Psoas muscle (tissue), 8 donors: ENCODE measurements around the gene ARHGEF28. TPM values are rescaled to one million over a fixed set of nuclear protein-coding genes. Genes with fewer than 3 reads are reported as not detected.

Experiments
- ATAC-seq, 4 donors: fragments of 200-7000 bp; cut with Tn5 transposase; one replicate each; pipeline ENCODE4 v1.9.1; 2020; ENCODE audit warnings: moderate library complexity in 3 of 4, mild to moderate bottlenecking in 2 of 4
- DNase-seq, 2 donors: peaks; one replicate each; pipeline ENCODE4 v3.0.0-alpha.2; 2020
- H3K27ac ChIP-seq: fragments of 200-600 bp; one replicate; pipeline ENCODE4 v1.8.0; 2022
- H3K27me3 ChIP-seq, 3 donors: fragments of 200-600 bp in 1 of 3; one replicate each; pipeline versions ENCODE4 v1.6.1 to v1.8.0; 2013 to 2022; ENCODE audit warnings: low read length in 2 of 3, mild to moderate bottlenecking in 2 of 3, moderate library complexity in 1 of 3; ENCODE audit not compliant: insufficient read depth in 3 of 3
- H3K36me3 ChIP-seq, 2 donors: fragments of 200-600 bp in 1 of 2; one replicate each; pipeline versions ENCODE4 v1.6.1 to v1.8.0; 2013 to 2022; ENCODE audit warnings: low read depth in 1 of 2, mild to moderate bottlenecking in 1 of 2, moderate library complexity in 1 of 2; ENCODE audit not compliant: insufficient read depth in 1 of 2
- H3K4me1 ChIP-seq: fragments of 200-600 bp; one replicate; pipeline ENCODE4 v1.8.0; 2022
- H3K4me3 ChIP-seq: fragments of 200-600 bp; one replicate; pipeline ENCODE4 v1.8.0; 2022; ENCODE audit warnings: mild to moderate bottlenecking
- H3K9me3 ChIP-seq: fragments of 200-600 bp; one replicate; pipeline ENCODE4 v1.8.0; 2022
- WGBS, 3 donors: extraction: QIAGEN DNeasy Blood & Tissue Kit; methylation state at CpG; one replicate each; pipeline versions ENCODE4 v1.1.6 to v1.1.7; 2013; 5-methylcytosine and 5-hydroxymethylcytosine counted together
- intact Hi-C, 2 donors: fragments of 100-400 bp; cut with DNase I; formaldehyde crosslinking; loops; one replicate each; pipeline versions ENCODE4 v1.11.0 to v1.14.2; 2022
- polyA plus RNA-seq, 3 donors: library from polyadenylated mRNA; stranded (reverse); fragments of 200-250 nt; gene quantifications; one replicate each; pipeline ENCODE4 v1.2.3, GENCODE V29; 2013
- total RNA-seq, 4 donors: library from RNA; stranded (reverse); fragmentation: NEBNext Ultra II Directional in 2 of 4; extraction: Animal tissue kit (Norgen Biotek cat#: 25700) in 2 of 4; gene quantifications; one replicate each; pipeline versions ENCODE4 v1.2.1 to v1.2.4, GENCODE V29; 2021 to 2023
- TF ChIP-seq, protein P1 (sequence below): fragments of 200-600 bp; IDR thresholded peaks from one replicate; pipeline ENCODE4 v1.8.0; 2022; ENCODE audit warnings: antibody characterized with exemption
- donor health status: healthy with polysubstance abuse.
- donor health status: DM: no; HTN: no; CAD: no; lungs with moderate emphysema.
- donor health status: Bipolar disorder and iron deficiency.
- donor health status: healthy.
- donor health status: DM: yes; HTN: yes; CAD: no.
- donor health status: DM: no; HTN: no; CAD: no.
- donor health status: DM: no; HTN: no; CAD: no.
- donor health status: DM: yes; HTN: yes; CAD: no.

ARHGEF28 gene
- total and polyA plus RNA-seq, 7 donors, result 0.39 to 1.3 (median 1.00) TPM

DNA sequence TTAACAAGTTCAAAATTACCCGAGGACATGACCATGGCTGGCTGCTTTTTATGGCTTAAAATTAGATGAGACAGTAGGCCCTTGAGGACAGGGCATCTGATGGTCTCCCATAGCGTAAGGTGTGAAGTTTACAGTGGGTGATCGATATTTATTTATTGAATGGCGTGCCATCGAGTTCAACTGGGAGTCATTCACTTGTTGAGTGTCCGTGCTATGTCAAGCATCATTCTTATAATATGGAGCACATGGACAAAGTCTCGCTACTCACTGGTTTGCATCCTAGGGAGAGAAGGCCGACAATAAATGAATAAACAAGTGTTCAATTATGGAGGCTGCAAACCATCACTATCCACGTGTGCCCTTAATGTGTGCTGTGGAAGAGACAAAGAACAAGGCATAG, 277.2 kb downstream of the ARHGEF28 start:
- H3K4me1 ChIP-seq, result no peaks in the 10 kb centered on the region
- no peaks in the 10 kb centered on the region for H3K9me3 ChIP-seq
- ATAC-seq, result no peak
- H3K36me3 ChIP-seq, result no peaks in the 10 kb centered on the region
- no peaks in the 10 kb centered on the region for H3K27me3 ChIP-seq
- intact Hi-C loops, result loop anchor here in 1 of 2 donors (2.0 kb wide), 1 partner anchor 746 kb away; no protein-coding TSS in a partner anchor
- TF ChIP-seq, protein P1, sequence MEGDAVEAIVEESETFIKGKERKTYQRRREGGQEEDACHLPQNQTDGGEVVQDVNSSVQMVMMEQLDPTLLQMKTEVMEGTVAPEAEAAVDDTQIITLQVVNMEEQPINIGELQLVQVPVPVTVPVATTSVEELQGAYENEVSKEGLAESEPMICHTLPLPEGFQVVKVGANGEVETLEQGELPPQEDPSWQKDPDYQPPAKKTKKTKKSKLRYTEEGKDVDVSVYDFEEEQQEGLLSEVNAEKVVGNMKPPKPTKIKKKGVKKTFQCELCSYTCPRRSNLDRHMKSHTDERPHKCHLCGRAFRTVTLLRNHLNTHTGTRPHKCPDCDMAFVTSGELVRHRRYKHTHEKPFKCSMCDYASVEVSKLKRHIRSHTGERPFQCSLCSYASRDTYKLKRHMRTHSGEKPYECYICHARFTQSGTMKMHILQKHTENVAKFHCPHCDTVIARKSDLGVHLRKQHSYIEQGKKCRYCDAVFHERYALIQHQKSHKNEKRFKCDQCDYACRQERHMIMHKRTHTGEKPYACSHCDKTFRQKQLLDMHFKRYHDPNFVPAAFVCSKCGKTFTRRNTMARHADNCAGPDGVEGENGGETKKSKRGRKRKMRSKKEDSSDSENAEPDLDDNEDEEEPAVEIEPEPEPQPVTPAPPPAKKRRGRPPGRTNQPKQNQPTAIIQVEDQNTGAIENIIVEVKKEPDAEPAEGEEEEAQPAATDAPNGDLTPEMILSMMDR, result no peak
- 80 to 87% (median 83%) methylated on average over 9 of the region's 9 CpGs for WGBS, 3 donors
- H3K4me3 ChIP-seq, result no peak overlapping the region
- DNase-seq, result no peak
- no peak overlapping the region for H3K27ac ChIP-seq

DNA sequence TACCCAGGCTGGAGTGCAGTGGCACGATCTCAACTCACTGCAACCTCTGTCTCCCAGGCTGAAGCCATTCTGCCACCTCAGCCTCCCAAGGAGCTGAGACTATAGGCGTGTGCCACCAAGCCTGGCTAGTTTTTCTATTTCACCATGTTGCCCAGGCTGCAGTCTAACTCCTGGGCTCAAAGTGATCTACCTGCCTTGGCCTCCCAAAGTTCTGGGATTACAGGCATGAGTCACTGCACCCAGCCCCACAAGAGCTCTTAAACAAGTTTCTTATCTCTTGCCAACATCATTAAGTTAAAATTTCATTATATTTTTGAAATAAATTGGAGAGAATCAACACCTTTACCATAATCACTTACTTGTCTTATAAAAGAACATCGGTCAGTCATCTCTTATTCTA, 280.3 kb downstream of the ARHGEF28 start:
- Histone ChIP-seq H3K4me3 (no peak overlapping the region), H3K4me1 (no peaks in the 10 kb centered on the region), H3K9me3 (no peaks in the 10 kb centered on the region), H3K27me3 (no peaks in the 10 kb centered on the region), H3K36me3 (no peaks in the 10 kb centered on the region), H3K27ac (no peak overlapping the region)
- ATAC-seq, result no peak
- TF ChIP-seq, protein P1, result no peak
- no peak for DNase-seq
- 78 to 99% (median 81%) methylated on average over 3 of the region's 3 CpGs for WGBS, 3 donors
- intact Hi-C loops, result no loop called here

DNA sequence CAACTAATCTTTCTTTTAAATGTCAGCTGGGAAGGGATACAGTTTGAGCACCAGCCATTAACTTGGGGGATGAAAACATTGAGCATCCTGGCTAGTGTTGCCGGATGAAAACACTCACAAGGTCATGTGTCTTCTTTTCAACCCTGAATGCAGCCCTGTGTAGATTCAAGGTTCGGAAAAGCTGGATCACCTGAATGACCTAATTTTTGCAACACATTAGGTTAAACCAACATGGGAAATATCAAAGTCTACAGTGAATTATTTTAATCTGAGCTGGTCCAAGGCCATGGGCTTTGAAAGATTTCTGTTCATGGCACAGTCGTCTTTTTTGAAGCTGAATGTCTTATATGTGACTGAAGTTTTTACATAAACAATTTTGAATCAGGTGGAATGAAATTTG, 281.2 kb downstream of the ARHGEF28 start:
- DNase-seq, result no peak
- TF ChIP-seq, protein P1, result no peak
- H3K27me3 ChIP-seq, result no peaks in the 10 kb centered on the region
- ATAC-seq, result no peak
- no peak overlapping the region for H3K4me3 ChIP-seq
- WGBS, 3 donors, result 94 to 99% (median 97%) methylated on average over 3 of the region's 3 CpGs
- no peaks in the 10 kb centered on the region for H3K36me3 ChIP-seq
- no peak overlapping the region for H3K27ac ChIP-seq
- intact Hi-C loops, result no loop called here
- H3K4me1 ChIP-seq, result no peaks in the 10 kb centered on the region
- H3K9me3 ChIP-seq, result no peaks in the 10 kb centered on the region

- ATAC-seq (no peak), DNase-seq (no peak)
- WGBS, 3 donors, result 40 to 46% (median 43%) methylated on average over 2 of the region's 2 CpGs
- H3K4me3 ChIP-seq, result no peak overlapping the region
- TF ChIP-seq, protein P1, result no peak
- no peaks in the 10 kb centered on the region for H3K9me3 ChIP-seq
- no peaks in the 10 kb centered on the region for H3K4me1 ChIP-seq
- H3K27ac ChIP-seq, result no peak overlapping the region
- intact Hi-C loops, result no loop called here
- H3K36me3 ChIP-seq, result no peaks in the 10 kb centered on the region
- H3K27me3 ChIP-seq, result no peaks in the 10 kb centered on the region
These were observed 282.4 kb downstream of the ARHGEF28 start for GRCh38 chr5:73908395-73908794.

DNA sequence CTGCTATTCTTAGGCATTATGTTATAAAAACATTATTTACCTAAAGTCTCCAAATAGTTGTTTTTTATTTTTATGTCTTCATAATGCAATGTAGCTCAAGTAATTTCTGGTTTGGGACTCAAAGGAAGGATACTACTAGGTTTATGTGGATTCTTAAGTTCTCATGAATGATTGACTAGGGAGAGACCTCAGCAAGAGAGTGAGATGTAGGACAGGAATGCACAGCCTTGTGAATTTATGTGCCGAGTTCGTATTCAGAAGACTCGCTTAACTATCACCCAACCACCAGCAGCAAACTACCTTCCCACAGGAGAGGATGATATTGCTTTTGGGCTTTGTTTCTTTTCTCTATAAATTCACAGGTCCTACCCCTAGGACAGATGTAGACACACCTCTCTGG, 282.9 kb downstream of the ARHGEF28 start:
- Histone ChIP-seq H3K4me3 (no peak overlapping the region), H3K27ac (no peak overlapping the region), H3K9me3 (no peaks in the 10 kb centered on the region), H3K4me1 (no peaks in the 10 kb centered on the region), H3K27me3 (no peaks in the 10 kb centered on the region), H3K36me3 (no peaks in the 10 kb centered on the region)
- 91 to 99% (median 95%) methylated on average over 3 of the region's 3 CpGs for WGBS, 3 donors
- intact Hi-C loops, result no loop called here
- DNase-seq, result no peak
- ATAC-seq, result no peak
- TF ChIP-seq, protein P1, result no peak
